WERI-Rb-1 (cell line): ENCODE measurements around the gene GSK3A.
A peak's percentile ranks its signal among the peaks of the same experiment; 100 is the strongest.

ENCODE experiments used
- DNase-seq: peaks from one replicate; pipeline ENCODE4 v3.0.0-alpha.2; 2020
- H3K27ac ChIP-seq: fragments of 250-450 bp; sonication (Bioruptor Pico); 2 replicates; pipeline ENCODE4 v1.5.1; 2020; ENCODE audit warnings: mild to moderate bottlenecking, moderate library complexity
- H3K27me3 ChIP-seq: fragments of 250-450 bp; sonication (Bioruptor Pico); 2 replicates; pipeline ENCODE4 v1.5.1; 2021; ENCODE audit warnings: mild to moderate bottlenecking, low read depth, moderate library complexity; ENCODE audit not compliant: insufficient read depth, severe bottlenecking
- H3K36me3 ChIP-seq: fragments of 250-450 bp; sonication (Bioruptor Pico); 2 replicates; pipeline ENCODE4 v1.5.1; 2020; ENCODE audit warnings: mild to moderate bottlenecking, moderate library complexity
- H3K4me3 ChIP-seq: 2 replicates; pipeline ENCODE4 v1.5.1; 2011; ENCODE audit warnings: low read depth, mild to moderate bottlenecking, control low read depth, low read length
- H3K9me3 ChIP-seq: fragments of 250-450 bp; sonication (Bioruptor Pico); 2 replicates; pipeline ENCODE4 v1.5.1; 2021; ENCODE audit warnings: mild to moderate bottlenecking, moderate library complexity; ENCODE audit not compliant: severe bottlenecking
- TF ChIP-seq, protein P1 (sequence below): IDR thresholded peaks from 2 replicates; pipeline ENCODE4 v1.5.1; 2011; ENCODE audit warnings: low read depth, mild to moderate bottlenecking, control low read depth, inconsistent platforms, low read length

The GSK3A gene

DNA sequence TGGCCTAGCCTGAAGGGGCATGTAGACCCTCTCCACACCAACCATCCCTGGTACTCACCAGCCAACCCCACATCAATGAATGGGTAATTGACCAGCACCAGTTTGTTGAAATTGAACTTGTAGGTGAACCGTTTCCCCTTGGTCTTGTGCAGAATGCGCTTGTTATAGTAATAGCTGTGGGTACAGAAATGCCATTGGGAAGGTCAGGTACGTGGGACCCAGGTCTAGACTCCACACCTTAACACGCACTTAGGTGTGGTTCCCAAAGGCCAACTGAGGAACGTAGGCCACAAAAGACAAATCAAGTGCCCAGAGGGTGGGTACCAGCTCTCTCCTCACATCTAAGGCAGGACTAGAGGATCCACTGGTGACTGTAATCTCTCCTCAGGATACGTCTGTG, 7.4 kb upstream of the GSK3A start:
- no peaks in the 10 kb centered on the region for H3K9me3 ChIP-seq
- no peak overlapping the region for H3K27ac ChIP-seq
- no peaks in the 10 kb centered on the region for H3K27me3 ChIP-seq
- peaks cover 20% of the 10 kb centered on the region for H3K36me3 ChIP-seq
- no peak overlapping the region for H3K4me3 ChIP-seq
- DNase-seq = no peak
- TF ChIP-seq, protein P1, sequence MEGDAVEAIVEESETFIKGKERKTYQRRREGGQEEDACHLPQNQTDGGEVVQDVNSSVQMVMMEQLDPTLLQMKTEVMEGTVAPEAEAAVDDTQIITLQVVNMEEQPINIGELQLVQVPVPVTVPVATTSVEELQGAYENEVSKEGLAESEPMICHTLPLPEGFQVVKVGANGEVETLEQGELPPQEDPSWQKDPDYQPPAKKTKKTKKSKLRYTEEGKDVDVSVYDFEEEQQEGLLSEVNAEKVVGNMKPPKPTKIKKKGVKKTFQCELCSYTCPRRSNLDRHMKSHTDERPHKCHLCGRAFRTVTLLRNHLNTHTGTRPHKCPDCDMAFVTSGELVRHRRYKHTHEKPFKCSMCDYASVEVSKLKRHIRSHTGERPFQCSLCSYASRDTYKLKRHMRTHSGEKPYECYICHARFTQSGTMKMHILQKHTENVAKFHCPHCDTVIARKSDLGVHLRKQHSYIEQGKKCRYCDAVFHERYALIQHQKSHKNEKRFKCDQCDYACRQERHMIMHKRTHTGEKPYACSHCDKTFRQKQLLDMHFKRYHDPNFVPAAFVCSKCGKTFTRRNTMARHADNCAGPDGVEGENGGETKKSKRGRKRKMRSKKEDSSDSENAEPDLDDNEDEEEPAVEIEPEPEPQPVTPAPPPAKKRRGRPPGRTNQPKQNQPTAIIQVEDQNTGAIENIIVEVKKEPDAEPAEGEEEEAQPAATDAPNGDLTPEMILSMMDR = no peak

DNA sequence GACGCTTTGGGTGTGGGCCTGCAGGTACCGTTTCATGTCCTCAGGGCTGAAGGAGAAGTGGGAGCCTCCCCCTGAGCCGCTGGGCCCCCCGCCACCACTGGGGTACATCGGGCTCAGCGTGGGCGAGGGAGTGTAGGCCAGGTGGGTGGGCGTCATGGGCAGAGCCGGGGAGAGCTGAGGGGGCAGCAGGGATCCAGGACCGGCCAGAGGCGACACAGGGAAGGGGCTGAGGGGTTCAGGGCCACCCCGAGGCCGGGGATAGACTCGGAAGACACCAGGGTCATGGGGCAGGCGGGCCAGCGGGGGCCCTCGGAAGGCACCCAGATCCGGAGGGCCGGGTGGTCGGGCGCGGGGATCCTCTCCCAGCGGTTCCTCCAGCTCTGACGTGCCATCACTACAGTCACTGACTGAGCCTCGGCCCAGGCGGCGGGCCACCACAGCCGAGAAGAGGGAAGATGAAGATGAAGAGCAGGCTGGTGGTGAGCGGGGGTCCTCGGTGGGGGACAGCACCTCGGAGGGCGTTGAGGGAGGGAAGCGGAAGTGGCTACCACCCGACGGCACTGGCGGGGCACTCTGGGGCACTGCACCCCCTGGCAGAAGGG, 6.8 kb upstream of the GSK3A start:
- H3K27ac ChIP-seq = no peak overlapping the region
- no peak overlapping the region for H3K4me3 ChIP-seq
- TF ChIP-seq, protein P1 = no peak

DNA sequence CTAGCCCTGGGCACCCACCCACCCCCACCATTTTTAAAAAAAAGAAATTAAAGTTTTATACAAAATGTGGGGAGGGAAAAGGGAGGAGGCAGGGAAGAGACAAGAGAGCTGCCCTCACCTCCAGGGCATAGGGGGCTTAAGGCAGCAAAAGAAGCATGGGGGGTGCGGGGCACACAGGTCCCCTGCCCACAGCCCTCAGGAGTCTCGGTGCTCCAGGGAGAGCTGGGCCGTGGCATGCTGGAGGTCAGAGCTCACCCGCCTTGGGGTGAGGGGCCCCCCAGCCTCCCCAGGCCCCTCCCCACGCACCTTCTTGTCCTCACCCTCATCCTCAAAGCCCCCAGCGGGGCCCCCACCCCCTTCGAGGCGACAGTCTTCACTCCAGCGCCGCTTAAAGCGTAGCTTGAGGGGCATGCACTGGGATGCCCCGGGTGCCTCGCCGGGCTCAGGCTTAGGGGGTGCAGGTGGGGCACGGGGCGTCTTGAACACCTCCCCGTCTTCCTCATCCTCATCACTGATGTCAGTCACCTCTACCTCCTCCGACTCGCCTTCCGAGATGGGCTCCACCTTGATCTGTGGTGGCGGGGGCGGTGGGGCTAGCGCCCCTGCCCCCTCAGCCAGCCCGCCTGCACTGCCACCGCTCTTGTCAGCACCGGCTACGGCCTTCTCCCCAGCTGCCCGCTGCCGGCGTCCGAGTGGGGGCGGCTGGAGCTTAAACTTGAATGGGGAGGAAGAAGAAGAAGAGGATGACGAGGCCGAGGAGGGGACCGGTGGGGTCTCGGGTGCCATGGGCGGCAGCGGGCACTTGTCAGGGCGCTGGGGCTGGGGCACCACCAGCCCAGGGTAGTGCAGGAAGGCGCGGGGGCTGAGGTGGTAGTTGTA, 6.1 kb upstream of the GSK3A start:
- H3K4me3 ChIP-seq = no peak overlapping the region
- H3K27ac ChIP-seq = no peak overlapping the region
- TF ChIP-seq, protein P1 = no peak
- no peaks in the 10 kb centered on the region for H3K9me3 ChIP-seq
- no peak for DNase-seq
- H3K36me3 ChIP-seq = peaks cover 20% of the 10 kb centered on the region
- H3K27me3 ChIP-seq = no peaks in the 10 kb centered on the region

More for the DNA sequence above, 6.8 kb upstream of the GSK3A start:
- DNase-seq = no peak
- Histone ChIP-seq H3K9me3 (no peaks in the 10 kb centered on the region), H3K36me3 (peaks cover 20% of the 10 kb centered on the region), H3K27me3 (no peaks in the 10 kb centered on the region)

DNA sequence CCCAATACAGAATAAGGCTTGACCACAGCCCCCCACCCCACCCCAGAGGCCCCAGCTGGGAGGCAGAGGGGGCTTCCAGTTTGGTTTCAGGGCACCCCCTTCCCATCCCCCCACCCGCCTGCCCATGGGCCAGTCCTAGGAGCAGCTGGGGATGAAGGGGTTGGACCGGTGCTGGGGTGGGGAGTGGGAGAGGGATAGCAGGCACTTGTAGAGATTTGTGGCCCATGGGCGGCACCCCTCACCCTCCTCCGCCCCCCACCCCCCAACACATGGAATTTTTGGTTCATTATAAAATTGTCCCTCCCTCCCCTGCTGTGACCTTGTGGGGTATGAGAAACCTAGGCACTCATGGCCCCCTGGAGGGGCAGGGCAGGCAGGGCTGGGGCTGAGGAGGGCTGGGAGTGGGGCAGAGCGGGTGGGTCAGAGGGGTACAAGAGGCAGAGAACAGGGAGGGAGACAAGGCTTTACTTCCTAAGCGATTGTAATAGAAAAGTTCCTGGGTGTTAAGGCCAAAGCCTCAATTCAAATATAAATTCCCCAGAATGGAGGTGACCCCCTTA, 5.3 kb upstream of the GSK3A start:
- Histone ChIP-seq H3K27ac (no peak overlapping the region), H3K27me3 (no peaks in the 10 kb centered on the region), H3K36me3 (peaks cover 20% of the 10 kb centered on the region), H3K9me3 (no peaks in the 10 kb centered on the region), H3K4me3 (no peak overlapping the region)
- DNase-seq = no peak
- TF ChIP-seq, protein P1 = no peak

DNA sequence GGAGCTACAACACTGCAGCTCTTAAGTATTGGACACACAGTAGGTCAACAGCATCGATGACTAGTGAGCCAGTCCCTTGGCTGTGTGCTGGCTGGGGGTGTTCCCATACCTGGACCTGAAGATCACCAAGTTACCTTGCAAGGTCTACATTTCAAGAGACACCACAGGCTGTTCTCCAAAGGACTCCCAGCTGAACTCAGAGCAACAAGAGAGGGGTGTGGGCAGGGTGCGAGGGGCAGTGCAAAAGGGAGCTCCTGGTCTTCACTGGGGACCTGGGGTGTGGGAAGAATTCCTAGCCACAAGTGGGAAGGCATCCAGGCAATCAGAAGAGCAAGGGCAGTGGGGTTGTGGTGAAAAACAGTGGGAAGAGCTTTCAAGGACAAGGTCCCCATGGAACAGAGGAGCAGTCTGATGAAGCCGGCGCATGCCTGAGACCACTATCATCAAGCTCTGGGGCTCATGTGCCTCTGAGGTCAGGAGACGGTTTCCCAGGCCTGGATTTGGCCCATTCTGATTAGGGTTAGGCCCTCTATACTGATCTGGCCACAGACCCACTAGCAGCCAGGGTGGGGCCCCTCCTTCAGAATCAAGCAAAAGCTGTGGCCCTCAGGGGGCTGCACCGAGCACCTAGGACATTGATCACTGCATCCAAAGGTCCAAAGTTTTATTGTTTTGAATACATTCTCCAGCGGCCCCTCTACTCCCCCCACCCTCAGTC, 4.7 kb upstream of the GSK3A start:
- no peak for DNase-seq
- H3K36me3 ChIP-seq = peaks cover 20% of the 10 kb centered on the region
- TF ChIP-seq, protein P1 = no peak
- no peak overlapping the region for H3K4me3 ChIP-seq
- H3K27me3 ChIP-seq = no peaks in the 10 kb centered on the region
- peak overlapping the region; percentile 38; the same call in 1 of the 2 replicates for H3K27ac ChIP-seq
- H3K9me3 ChIP-seq = no peaks in the 10 kb centered on the region
